ENCODE data around the gene RCAN1. TPM values are rescaled to one million over a fixed set of nuclear protein-coding genes. Genes with fewer than 3 reads are reported as not detected.

RCAN1 gene
- polyA plus RNA-seq, 3 donors, result 5.2 to 17.5 (median 15.1) TPM

DNA sequence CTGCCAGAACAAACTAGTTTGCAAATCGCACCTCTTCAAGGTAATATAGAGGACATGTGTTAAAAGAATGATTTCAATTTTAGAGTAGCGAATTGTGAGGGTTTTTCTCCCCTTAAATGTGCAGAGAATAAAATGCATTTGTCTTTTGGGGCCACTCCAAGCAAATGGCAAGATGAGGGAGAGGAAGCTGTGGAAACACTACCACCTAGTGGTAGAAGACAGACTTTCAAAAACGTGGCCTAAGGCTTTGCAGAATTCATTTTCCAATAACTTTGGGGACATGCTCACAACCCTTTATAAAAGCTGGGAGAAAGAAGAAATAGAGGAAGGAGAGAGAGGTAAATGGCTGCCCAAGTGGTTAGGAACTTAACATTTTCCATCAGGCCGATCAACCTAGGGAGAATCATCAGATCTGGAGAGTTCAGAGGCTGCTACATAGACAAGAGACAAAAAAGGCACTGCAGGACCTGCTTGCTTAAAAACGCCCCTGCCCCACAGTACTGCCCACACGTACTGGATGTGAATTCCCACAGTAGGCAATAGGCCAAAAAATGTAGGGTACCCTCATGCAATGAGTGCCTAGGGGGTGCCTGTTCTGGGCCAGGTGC lies 15.7 kb upstream of the RCAN1 start:
- Histone ChIP-seq H3K4me1 (ENCODE audit: control insufficient read depth in 1 of 2, insufficient read depth in 2 of 2, low read length in 2 of 2) (no peaks in the 10 kb centered on the region), H2AFZ (ENCODE audit: insufficient read depth, low read depth, low read length, poor library complexity, severe bottlenecking) (no peak overlapping the region), H3K4me2 (replicated peaks; ENCODE audit: extremely low read depth, low read length, poor library complexity, severe bottlenecking) (no peak overlapping the region), H3K36me3 (replicated peaks in 1 of 2; ENCODE audit: control insufficient read depth in 1 of 2, insufficient read depth in 2 of 2, low read length in 2 of 2) (no peaks in the 10 kb centered on the region), H3K79me2 (ENCODE audit: insufficient read depth, low read length) (no peaks in the 10 kb centered on the region), H3K27me3 (ENCODE audit: control insufficient read depth in 2 of 2, insufficient read depth in 2 of 2, low read length in 2 of 2) (no peaks in the 10 kb centered on the region), H4K20me1 (ENCODE audit: insufficient read depth, low read length) (no peaks in the 10 kb centered on the region), H3K9me3 (replicated peaks in 1 of 2; ENCODE audit: control insufficient read depth in 1 of 2, insufficient read depth in 1 of 2, low read length in 2 of 2) (no peaks in the 10 kb centered on the region), H3K9ac (ENCODE audit: insufficient read depth, low read length, poor library complexity, severe bottlenecking) (no peak overlapping the region), H3K4me3 (replicated peaks in 1 of 3; ENCODE audit: low read depth in 2 of 3, low read length in 3 of 3) (no peak overlapping the region), H3K27ac (ENCODE audit: low read depth in 1 of 2, low read length in 2 of 2) (no peak overlapping the region)
- Mint-ChIP-seq H3K4me3 (no peak overlapping the region), H3K9me3 (peaks cover 0 to 3% (median 0%) of the 10 kb centered on the region in 7 donors), H3K36me3 (no peaks in the 10 kb centered on the region), H3K4me1 (peaks cover 6% of the 10 kb centered on the region), H3K27me3 (ENCODE audit: low read depth in 3 of 3) (peaks cover 0 to 6% (median 5%) of the 10 kb centered on the region in 3 donors), H3K27ac (no peak overlapping the region)
- TF ChIP-seq, protein P1, sequence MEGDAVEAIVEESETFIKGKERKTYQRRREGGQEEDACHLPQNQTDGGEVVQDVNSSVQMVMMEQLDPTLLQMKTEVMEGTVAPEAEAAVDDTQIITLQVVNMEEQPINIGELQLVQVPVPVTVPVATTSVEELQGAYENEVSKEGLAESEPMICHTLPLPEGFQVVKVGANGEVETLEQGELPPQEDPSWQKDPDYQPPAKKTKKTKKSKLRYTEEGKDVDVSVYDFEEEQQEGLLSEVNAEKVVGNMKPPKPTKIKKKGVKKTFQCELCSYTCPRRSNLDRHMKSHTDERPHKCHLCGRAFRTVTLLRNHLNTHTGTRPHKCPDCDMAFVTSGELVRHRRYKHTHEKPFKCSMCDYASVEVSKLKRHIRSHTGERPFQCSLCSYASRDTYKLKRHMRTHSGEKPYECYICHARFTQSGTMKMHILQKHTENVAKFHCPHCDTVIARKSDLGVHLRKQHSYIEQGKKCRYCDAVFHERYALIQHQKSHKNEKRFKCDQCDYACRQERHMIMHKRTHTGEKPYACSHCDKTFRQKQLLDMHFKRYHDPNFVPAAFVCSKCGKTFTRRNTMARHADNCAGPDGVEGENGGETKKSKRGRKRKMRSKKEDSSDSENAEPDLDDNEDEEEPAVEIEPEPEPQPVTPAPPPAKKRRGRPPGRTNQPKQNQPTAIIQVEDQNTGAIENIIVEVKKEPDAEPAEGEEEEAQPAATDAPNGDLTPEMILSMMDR (IDR thresholded peaks at IDR 0.05), result peak; percentile 84
- peak; percentile 52 to 60 (median 52) for DNase-seq
- WGBS (ENCODE audit: insufficient coverage), result 100% methylated on average over 1 of the region's 6 CpGs
- intact Hi-C loops (cut with micrococcal nuclease), result no loop called here

GRCh38 chr21:34626131-34626530 lies 11.2 kb upstream of the RCAN1 start:
- Mint-ChIP-seq H3K36me3 (no peaks in the 10 kb centered on the region), H3K4me1 (peaks cover 19% of the 10 kb centered on the region), H3K9me3 (no peaks in the 10 kb centered on the region), H3K27me3 (ENCODE audit: low read depth in 3 of 3) (peaks cover 0 to 5% (median 0%) of the 10 kb centered on the region in 3 donors), H3K4me3 (no peak overlapping the region), H3K27ac (no peak overlapping the region)
- Histone ChIP-seq H3K36me3 (replicated peaks in 1 of 2; ENCODE audit: control insufficient read depth in 1 of 2, insufficient read depth in 2 of 2, low read length in 2 of 2) (no peaks in the 10 kb centered on the region), H4K20me1 (ENCODE audit: insufficient read depth, low read length) (no peaks in the 10 kb centered on the region), H3K4me3 (replicated peaks in 1 of 3; ENCODE audit: low read depth in 2 of 3, low read length in 3 of 3) (no peak overlapping the region), H3K27me3 (ENCODE audit: control insufficient read depth in 2 of 2, insufficient read depth in 2 of 2, low read length in 2 of 2) (no peaks in the 10 kb centered on the region), H3K9me3 (replicated peaks in 1 of 2; ENCODE audit: control insufficient read depth in 1 of 2, insufficient read depth in 1 of 2, low read length in 2 of 2) (no peaks in the 10 kb centered on the region), H3K27ac (ENCODE audit: low read depth in 1 of 2, low read length in 2 of 2) (no peak overlapping the region), H3K4me2 (replicated peaks; ENCODE audit: extremely low read depth, low read length, poor library complexity, severe bottlenecking) (no peak overlapping the region), H3K4me1 (ENCODE audit: control insufficient read depth in 1 of 2, insufficient read depth in 2 of 2, low read length in 2 of 2) (peaks cover 12 to 13% of the 10 kb centered on the region in 2 donors), H2AFZ (ENCODE audit: insufficient read depth, low read depth, low read length, poor library complexity, severe bottlenecking) (no peak overlapping the region), H3K79me2 (ENCODE audit: insufficient read depth, low read length) (no peaks in the 10 kb centered on the region), H3K9ac (ENCODE audit: insufficient read depth, low read length, poor library complexity, severe bottlenecking) (no peak overlapping the region)
- TF ChIP-seq, protein P1 (IDR thresholded peaks at IDR 0.05), result no peak
- intact Hi-C loops (cut with micrococcal nuclease), result no loop called here
- 94% methylated on average over 8 of the region's 8 CpGs for WGBS (ENCODE audit: insufficient coverage)
- DNase-seq, result no peak
